GM21423 (cell line): Measurements from ENCODE around the gene SKIL.

ENCODE experiments used
- ATAC-seq: cut with Tn5 transposase; IDR thresholded peaks from one replicate; pipeline ENCODE4 v1.9.1; 2021; ENCODE audit warnings: mild to moderate bottlenecking, moderate library complexity; ENCODE audit not compliant: unreplicated experiment

The SKIL gene

DNA sequence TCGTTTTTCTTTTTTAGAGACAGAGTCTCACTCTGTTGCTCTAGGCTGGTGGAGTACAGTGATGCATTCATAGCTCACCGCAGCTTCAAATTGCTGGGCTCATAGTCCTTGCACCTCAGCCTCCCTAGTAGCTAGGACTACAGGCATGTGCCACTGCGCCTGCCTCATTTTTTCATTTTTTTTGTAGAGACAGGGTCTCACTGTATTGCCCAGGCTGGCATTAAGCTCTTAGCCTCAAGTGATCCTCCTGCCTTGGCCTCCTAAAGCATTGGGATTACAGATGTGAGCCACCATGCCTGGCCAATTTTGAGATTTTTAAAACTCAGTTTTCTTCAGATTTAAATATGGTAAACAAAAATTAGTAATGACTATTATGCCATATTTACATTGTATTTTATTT lies 29.0 kb downstream of the SKIL start:
- ATAC-seq, result no peak

DNA sequence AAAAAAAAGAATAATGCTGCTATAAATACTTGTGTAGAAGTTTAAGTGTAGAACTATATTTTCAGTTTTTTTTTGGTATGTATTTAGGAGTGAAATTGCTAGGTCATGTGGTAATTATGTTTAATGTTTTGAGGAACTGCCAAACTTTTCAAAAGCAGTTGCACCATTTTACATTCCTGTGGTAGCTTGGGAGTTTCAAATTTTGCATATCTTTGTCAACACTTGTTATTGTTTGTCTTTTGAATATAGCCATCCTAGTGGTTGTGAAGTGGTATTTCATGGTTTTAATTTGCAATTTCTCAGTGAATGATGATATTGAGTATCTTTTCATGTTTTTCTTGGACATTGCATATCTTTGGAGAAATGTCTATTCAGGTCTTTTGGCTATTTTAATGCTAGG lies 30.4 kb downstream of the SKIL start:
- ATAC-seq, result no peak

DNA sequence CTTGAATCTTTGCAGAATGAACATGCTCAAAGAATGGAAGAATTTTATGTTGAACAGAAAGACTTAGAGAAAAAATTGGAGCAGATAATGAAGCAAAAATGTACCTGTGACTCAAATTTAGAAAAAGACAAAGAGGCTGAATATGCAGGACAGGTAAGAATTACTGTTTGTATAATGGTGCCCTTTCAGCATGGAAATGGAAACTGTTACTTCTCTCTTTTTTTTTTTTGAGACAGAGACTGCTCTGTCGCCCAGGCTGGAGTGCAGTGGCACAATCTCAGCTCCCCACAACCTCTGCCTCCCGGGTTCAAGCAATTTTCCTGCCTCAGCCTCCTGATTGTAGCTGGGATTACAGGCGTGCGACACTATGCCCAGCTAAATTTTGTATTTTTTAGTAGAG lies 33.6 kb downstream of the SKIL start:
- no peak for ATAC-seq

DNA sequence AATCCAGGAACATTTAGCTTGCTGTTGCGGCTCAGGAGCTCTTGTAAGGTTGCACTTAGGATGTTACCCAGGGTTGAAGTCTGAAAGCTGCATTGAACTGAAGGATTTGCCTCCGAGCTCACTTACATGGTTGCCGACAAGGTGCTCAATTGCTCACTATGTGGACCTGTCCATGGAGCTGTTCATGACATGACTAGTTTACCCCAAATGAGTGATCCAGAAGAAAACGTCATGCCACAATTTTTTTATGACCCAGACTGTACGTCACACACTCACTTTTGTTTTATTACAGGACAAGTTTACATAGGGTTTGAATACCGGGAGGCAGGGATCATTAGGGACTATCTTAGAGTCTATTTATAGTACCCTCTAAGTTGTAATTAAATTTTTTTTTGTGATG lies 40.2 kb downstream of the SKIL start:
- no peak for ATAC-seq

DNA sequence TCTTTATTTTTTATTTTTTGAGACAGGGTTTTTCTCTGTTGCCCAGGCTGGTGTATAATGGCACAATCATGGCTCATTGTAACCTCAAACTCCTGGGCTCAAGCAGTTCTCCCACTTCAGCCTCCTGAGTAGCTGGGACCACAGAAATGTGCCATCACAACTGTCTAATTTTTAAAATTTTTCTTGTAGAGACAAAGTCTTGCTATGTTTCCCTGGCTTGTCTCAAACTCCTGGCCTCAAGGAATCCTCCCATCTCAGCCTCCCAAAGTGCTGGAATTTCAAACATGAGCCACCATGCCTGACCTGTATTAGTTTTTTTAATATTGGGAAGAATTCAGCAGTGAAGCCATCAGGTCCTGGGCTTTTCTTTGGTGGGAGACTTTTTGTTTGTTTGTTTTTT lies 47.6 kb downstream of the SKIL start:
- ATAC-seq, result no peak

DNA sequence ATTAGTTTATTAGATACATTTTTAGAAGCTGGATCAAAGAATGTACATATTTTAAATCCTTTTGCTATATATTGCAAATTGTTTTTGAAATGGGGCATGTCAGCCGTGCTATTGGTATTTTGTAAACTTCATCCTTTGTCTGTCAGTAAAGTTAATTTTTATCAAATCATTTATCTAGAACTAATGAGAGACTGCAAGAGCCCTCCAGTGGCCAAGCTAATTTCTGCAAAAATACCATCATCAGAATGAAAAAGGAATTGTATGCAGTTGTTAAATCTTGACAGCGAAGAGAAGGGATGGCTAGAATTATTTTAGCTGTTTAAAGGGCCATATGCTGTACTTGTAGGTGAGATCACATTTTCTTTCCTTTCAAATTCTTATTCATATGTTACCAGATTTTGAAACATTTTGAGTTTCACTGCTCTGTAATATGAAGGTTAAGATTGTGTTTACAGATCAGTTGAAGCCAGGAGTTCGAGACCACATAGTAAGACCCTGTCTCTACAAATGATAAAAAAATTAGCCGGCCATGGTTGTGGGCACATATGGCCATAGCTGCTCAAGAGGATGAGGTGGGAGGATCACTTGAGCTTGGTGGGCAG lies 53.0 kb downstream of the SKIL start:
- no peak for ATAC-seq

DNA sequence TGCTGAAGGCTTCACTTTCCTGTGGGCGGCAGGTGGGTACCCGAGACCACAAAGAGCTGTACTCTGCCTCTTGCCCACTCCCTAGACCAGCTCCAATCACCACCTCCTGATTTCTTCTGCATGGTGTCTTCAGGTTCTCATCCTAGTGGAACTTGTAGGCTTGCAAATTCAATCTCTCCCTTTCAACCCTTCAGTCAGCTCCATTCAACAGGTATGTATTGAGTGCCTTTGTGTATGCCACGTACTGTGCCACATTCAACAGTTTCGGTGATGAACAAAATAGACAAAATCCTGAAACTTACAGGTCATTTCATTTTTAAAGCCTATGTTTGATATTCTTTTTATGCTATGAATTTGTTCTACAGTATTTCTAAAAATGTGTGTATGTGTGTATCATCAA lies 55.8 kb downstream of the SKIL start:
- no peak for ATAC-seq

DNA sequence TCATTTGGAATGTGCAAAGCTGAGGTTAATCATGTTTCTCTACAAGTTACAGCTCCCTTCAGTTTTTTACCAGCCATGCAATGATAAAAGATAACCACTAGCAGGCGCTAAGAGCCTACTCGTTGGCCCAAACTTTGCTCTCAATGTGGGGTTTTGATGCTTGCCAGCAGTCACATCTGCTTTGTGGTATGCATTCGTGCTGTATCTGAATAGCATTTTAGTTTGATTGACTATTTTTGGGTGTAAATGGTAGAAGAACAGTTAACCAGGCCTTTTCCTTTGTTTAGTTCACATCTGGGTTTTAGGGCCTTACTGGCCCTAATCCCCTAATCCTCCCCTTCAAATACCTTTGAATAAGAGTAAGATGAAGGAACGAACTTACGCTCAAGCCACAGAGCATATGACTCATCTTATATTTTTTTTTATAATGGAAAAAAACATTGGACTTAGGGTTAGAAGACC lies 56.7 kb downstream of the SKIL start:
- ATAC-seq, result no peak

DNA sequence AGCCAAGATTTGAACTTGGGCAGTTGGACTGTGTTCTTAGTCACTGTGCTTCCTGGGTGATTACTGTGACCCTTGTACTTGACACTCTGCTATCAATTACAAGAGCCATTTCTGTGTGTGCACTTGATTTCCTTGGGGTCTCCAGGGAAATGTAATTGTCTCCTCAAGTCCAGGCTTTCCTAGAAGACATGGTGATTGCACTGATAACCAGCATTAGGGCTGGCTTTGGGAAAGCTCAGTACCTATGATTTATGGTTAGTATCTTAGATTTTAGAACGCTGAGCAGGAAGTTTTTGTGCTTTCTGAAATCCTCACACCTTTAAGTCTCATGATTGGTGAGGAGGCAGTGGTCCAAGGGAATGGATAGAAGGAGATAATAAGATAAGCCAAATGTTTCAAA lies 59.6 kb downstream of the SKIL start:
- no peak for ATAC-seq

DNA sequence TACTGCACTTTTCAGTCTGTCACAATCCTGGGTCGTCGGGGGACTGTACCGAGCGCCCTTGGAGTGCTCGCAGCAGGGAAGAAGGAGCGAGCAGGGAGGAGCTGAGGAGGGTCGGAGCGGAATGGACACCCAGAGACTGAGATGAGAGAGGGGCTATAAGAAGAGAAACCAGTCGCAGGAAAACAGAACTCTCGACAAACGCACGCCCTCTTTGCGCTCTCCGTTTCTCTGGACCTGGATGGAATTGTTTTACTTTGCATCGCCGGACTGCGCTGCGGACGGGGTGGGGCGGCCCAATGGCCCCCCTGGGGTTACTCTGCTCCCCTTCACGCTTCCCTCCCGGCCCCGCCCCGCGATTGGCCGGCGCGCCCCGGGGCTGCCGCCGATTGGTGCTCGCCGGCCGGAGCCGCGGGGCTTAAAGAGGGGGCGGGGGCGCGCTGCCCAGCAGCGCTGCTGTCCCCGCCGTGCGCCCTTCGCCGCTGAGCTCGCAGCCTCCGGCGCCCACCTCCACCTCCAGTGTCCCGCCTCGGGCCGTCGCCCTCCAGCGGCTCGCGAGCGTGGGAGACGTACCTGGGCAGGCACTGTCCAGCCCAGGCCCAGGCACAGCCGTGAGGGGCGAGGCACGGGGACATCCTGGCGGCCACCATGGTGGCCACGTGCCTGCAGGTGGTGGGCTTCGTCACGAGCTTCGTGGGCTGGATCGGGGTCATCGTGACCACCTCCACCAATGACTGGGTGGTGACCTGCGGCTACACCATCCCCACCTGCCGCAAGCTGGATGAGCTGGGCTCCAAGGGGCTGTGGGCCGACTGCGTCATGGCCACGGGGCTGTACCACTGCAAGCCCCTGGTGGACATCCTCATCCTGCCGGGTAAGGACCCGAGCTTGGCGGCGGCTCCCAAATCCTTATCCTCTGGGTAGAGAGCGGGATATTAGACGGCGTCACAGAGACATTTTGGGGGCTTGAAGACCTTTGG lies 61.2 kb downstream of the SKIL start, which contains the start of gene CLDN11:
TSS of gene CLDN11 (plus strand) at position 447 of the 977 bp plus-strand sequence. CDS start at position 646, 199 bp downstream.
- no peak for ATAC-seq

DNA sequence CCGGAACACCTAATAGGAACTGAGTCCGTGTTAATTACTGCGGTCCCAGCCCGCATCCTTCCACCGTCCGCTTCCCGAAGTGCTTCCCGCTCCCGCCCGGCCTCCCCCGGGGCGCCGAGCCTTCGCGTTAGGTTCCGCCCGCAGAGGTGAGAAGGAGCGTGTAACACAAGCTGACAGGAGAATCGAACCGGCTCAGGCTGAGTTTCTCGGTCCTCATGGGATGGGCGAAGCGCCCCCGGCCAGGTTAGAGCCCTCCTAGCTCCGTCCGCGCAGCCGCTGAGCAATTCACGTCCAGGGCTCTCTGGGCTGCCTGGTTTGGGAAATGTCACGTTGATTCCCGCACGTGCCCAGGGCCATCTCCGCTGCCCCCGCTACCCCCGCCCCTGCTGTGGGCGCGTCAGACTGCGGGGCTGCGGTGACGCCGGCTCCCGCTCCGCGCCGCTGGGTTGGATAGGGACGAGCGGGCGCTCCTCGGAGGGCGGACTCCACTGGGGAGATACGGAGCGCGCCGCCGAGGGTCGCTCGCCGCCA lies 62.1 kb downstream of the SKIL start:
- ATAC-seq, result no peak

DNA sequence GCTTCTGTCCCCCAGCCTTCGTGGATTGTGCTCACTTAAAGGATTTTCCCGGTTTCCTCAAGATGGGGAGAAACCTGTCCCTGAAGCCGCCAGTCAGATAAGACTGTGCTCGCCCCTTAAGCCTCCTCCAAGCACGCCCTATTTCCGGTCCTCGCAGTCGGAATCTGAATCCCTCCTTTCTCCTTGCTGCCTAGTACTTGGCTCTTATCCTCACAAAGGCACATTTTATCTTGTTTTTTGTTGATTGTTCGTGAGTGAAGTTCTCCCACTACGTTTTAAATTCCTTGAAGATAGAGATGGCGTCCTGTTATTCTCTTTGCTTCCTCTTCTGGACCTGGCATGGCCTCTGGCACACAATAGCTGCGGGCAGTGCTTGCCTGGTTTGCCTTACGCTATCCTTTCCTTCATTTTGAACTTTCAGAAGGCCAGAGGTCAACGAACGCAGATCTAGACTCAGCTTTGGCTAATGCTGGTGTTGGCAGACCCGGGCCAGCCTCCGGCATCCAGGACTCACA lies 62.8 kb downstream of the SKIL start:
- ATAC-seq, result no peak

DNA sequence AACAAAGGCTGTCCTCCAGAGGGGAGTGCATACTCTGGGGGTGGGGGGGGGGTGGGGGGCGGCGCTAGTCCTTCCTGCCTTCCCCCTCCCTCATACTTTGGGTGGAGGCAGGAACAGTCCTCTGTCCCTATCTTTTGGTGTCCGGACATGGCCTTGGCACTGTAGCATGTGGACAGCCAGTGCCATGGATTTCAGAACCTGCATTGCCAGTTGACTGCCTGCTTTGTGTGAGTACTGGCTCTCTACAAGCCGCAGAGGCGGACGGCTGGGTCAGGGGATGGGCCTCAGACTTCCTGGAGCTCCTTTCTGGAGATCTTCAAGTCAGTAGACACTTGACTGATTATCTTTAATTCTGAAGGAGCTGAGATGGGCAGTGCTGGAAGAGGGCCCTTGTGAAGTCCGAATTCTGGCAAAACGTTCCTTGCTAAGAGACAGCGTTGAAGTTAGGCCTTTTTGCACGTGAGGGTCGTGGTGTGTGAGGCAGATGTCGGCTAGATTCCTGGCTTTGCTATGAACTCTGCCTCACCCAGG lies 63.7 kb downstream of the SKIL start:
- no peak for ATAC-seq

DNA sequence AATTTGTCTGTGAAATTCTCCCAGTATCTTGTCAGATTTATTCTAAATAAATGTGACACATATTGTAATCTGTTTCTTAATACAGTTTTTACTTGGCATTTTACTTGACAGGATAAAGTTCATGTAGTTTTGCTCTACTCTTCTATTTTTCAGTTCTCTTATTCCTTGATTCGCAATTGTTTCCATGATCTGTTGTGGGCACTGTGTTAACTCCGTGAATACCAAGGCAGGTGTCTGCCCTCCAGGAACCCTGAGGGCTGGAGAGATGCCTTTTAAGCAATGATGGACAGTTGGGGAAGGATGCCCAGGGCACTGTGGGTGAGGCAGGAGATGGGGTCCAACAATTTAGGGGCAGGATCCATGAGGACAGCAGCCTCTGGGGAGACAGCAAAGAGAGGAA lies 64.2 kb downstream of the SKIL start:
- ATAC-seq, result no peak

DNA sequence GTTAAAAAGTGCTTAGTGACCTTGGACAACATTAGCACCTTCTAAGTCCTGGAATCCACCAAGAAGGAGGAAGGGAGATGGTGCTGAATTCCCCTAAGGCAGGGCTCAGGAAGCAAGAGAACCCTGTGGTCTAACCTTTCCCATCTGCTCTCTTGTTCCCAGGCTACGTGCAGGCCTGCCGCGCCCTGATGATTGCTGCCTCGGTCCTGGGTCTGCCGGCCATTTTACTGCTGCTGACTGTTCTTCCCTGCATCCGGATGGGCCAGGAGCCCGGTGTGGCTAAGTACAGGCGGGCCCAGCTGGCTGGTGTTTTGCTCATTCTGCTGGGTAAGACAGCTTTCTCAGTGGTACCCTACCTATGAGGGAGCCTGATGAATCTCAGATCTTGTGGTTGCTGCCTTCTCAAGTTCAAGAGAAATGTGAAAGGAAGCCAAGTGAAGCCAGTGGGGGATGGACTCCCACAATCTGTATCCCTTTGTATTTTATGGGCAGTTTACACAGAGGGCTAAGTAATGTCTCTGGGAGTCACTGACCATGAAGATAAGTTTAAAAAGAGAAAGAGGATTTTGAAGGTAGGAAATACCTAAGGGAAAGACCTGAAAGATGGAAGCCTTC lies 65.6 kb downstream of the SKIL start:
- no peak for ATAC-seq

DNA sequence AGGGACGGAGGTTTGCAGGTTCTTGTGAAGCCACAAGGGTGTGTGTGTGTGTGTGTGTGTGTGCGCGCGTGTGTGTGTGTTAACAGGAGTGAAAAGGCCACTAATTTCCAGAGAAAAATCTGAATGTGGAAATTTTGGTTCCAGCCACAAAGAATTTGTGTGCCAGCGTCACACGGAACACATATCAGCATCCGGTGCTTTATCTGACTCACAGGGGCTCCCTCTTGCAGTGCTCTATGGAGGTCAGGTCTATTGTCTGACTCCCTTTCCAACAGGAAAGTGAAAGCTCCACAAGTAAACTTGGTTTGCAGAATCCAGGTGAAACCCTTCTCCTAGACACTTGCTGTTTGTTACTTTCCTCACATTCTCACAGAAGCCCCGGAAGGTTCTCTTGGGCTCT lies 67.4 kb downstream of the SKIL start:
- ATAC-seq, result no peak

DNA sequence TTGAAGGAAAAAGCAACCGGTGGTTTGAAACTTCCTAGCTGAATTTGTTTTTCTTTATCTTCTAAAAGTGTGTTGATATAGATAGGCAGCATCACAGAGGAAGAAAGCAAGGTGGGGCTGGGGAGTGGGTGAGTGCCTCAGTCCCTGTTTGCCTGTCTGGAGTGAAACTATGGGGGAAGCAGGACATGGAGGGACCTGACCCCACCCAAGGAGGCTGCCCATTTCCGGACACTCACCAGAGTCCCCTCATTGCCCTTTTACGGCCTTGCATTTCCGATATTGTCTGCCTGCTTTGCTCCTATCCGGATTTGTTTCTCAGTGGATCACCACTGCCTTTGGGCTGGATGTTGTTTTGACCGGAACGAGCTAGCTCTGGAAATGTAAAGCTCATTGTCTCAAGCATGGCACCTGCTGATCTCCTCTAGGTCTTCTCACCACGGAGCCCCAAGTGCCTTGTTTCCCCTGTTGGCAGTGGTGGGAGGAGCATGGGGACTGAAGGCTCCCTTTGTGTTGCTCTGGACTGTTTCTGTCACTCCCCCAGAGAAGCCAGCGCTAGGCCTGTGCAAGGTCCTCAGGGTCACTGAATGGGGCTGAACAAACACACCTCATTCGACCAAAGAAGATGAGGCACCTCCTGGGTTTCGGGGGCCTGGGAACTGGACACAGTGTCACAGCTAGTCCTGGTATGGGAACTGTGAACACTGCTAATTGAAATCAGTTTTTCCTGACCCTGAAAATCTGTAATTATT lies 68.2 kb downstream of the SKIL start:
- ATAC-seq, result no peak

DNA sequence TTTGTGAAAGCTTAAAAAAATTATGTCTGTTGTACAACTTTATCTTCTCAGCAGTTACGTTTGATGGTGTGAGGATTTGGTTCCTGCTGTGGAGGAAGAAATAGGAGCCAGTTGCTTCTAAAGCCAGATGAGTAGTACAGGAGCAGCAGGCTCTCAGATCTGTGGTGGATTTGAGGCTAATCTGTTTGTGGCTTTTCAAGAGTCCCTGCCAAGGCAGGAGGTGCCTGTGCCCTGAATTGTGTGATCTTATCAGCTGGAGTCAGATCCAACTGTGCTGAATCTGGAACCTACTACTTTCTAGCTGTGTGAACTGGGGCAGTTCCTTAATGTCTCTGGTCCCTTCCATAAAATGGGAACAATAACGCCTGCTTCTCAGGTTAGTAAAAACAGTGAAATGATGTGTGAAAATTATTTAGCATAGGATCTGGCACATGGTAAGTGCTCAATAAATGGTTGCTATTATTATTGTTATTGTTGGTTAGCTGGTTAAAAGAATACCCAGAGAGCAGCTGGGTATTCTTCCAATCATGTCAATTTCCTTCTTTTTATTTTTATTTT lies 68.8 kb downstream of the SKIL start:
- ATAC-seq, result no peak

DNA sequence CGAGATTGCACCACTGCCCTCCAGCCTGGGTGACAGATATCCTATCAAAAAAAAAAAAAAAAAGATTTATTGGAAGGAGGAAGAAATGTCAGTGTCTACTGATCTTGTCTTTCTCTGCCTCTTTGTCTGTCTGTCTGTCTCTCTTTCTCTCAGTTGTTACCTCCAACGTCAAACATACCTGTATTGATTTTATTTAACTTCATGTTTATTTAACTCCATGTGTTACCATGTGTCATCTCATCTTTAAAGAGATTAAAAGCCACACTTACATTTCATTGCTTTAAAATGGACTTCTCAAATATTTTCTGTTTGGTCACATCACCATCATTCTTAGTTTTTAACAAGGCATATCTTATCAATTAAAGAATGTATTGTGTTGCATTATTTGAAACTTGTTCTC lies 70.6 kb downstream of the SKIL start:
- ATAC-seq, result no peak

DNA sequence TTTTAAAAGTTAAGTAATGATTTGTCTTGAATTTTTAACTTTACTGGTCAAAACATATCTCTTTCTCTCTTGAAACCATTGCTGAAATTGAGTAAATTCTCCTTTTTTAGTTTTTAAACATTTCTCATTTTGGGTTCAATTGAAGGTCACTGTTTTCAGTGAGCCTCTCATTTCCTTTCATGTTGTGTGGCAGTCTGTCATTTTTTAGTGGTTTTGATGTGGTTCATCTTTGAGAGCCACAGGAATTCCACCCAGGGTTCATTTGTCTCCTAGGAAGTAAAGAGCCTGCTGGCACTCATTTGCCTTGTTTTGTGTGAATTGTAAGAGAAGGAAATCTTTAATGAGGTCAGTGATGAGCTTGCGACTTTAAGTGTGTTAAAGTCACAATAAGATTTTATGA lies 71.5 kb downstream of the SKIL start:
- peak; percentile 46 for ATAC-seq
